ENCODE data around the gene GAL3ST1. TPM values are rescaled to one million over a fixed set of nuclear protein-coding genes. Genes with fewer than 3 reads are reported as not detected.

The GAL3ST1 gene
- total RNA-seq, 1 donor, result not detected

- no peak overlapping the region for H3K27ac ChIP-seq (ENCODE audit: low read depth, low read length)
- H3K4me1 ChIP-seq (ENCODE audit: insufficient read depth, low read length), result no peaks in the 10 kb centered on the region
- H3K4me3 ChIP-seq (ENCODE audit: insufficient read depth, low read length), result no peak overlapping the region
- H3K36me3 ChIP-seq (ENCODE audit: insufficient read depth, low read length), result no peaks in the 10 kb centered on the region
- H2AFZ ChIP-seq (ENCODE audit: low read length), result no peak overlapping the region
- no peaks in the 10 kb centered on the region for H4K20me1 ChIP-seq (ENCODE audit: insufficient read depth, low read length)
- H3K9me3 ChIP-seq (ENCODE audit: low read depth, low read length), result no peaks in the 10 kb centered on the region
- no peaks in the 10 kb centered on the region for H3K79me2 ChIP-seq (ENCODE audit: insufficient read depth, low read length)
- no peak for TF ChIP-seq CTCF (IDR thresholded peaks at IDR 0.05; ENCODE audit: extremely low read depth, low read depth, low read length)
- DNase-seq (ENCODE audit: insufficient read length, low spot score, missing footprints), result no peak
- H3K27me3 ChIP-seq (ENCODE audit: insufficient read depth, low read length), result peaks cover 35% of the 10 kb centered on the region
- no peak overlapping the region for H3K4me2 ChIP-seq (ENCODE audit: insufficient read depth, low read length)
These were observed 66.2 kb downstream of the GAL3ST1 start for GRCh38 chr22:30508216-30508615.

- Histone ChIP-seq H3K79me2 (ENCODE audit: insufficient read depth, low read length) (no peaks in the 10 kb centered on the region), H3K4me2 (ENCODE audit: insufficient read depth, low read length) (no peak overlapping the region), H3K27me3 (ENCODE audit: insufficient read depth, low read length) (peaks cover 39% of the 10 kb centered on the region), H3K4me1 (ENCODE audit: insufficient read depth, low read length) (no peaks in the 10 kb centered on the region), H2AFZ (ENCODE audit: low read length) (no peak overlapping the region), H4K20me1 (ENCODE audit: insufficient read depth, low read length) (no peaks in the 10 kb centered on the region), H3K9me3 (ENCODE audit: low read depth, low read length) (no peaks in the 10 kb centered on the region), H3K27ac (ENCODE audit: low read depth, low read length) (no peak overlapping the region), H3K4me3 (ENCODE audit: insufficient read depth, low read length) (no peak overlapping the region), H3K36me3 (ENCODE audit: insufficient read depth, low read length) (no peaks in the 10 kb centered on the region)
- no peak for TF ChIP-seq CTCF (IDR thresholded peaks at IDR 0.05; ENCODE audit: extremely low read depth, low read depth, low read length)
- no peak for DNase-seq (ENCODE audit: insufficient read length, low spot score, missing footprints)
These were observed 66.8 kb downstream of the GAL3ST1 start for GRCh38 chr22:30507670-30508069.

- Histone ChIP-seq H3K4me2 (ENCODE audit: insufficient read depth, low read length) (no peak overlapping the region), H3K4me1 (ENCODE audit: insufficient read depth, low read length) (no peaks in the 10 kb centered on the region), H3K36me3 (ENCODE audit: insufficient read depth, low read length) (no peaks in the 10 kb centered on the region), H3K9me3 (ENCODE audit: low read depth, low read length) (no peaks in the 10 kb centered on the region), H3K79me2 (ENCODE audit: insufficient read depth, low read length) (no peaks in the 10 kb centered on the region), H4K20me1 (ENCODE audit: insufficient read depth, low read length) (no peaks in the 10 kb centered on the region), H3K27me3 (ENCODE audit: insufficient read depth, low read length) (peaks cover 39% of the 10 kb centered on the region), H3K27ac (ENCODE audit: low read depth, low read length) (no peak overlapping the region), H3K4me3 (ENCODE audit: insufficient read depth, low read length) (no peak overlapping the region), H2AFZ (ENCODE audit: low read length) (no peak overlapping the region)
- no peak for DNase-seq (ENCODE audit: insufficient read length, low spot score, missing footprints)
- no peak for TF ChIP-seq CTCF (IDR thresholded peaks at IDR 0.05; ENCODE audit: extremely low read depth, low read depth, low read length)
These were observed 67.9 kb downstream of the GAL3ST1 start for GRCh38 chr22:30506507-30506968.

Other genes starting within 250 kb of the GAL3ST1 start
- gene TBC1D10A, start 247.7 kb downstream of the GAL3ST1 start, total RNA-seq, result 30.6 and 32.9 TPM in 2 replicates
- gene SF3A1, start 217.8 kb downstream of the GAL3ST1 start, total RNA-seq, result 21.7 and 30.6 TPM in 2 replicates
- gene CCDC157, start 217.7 kb downstream of the GAL3ST1 start, total RNA-seq, result 2.9 TPM in 2 replicates
- gene RNF215, start 187.3 kb downstream of the GAL3ST1 start, total RNA-seq, result 20.6 and 23.6 TPM in 2 replicates
- 16.6 and 19.2 TPM in 2 replicates for gene SEC14L2, start 177.6 kb downstream of the GAL3ST1 start, total RNA-seq
- 5.3 and 6.9 TPM in 2 replicates for gene MTFP1, start 148.9 kb downstream of the GAL3ST1 start, total RNA-seq
- gene SEC14L3, start 102.6 kb downstream of the GAL3ST1 start, total RNA-seq, result not detected in 2 replicates
- under 0.01 TPM in 2 replicates for gene SEC14L4, start 69.0 kb downstream of the GAL3ST1 start, total RNA-seq
- not detected in 2 replicates for gene SEC14L6, start 27.9 kb downstream of the GAL3ST1 start, total RNA-seq
- 61.6 and 64.8 TPM in 2 replicates for gene PES1, start 17.2 kb upstream of the GAL3ST1 start, total RNA-seq
- 13.6 and 18.8 TPM in 2 replicates for gene TCN2, start 32.5 kb upstream of the GAL3ST1 start, total RNA-seq
- gene SLC35E4, start 61.1 kb upstream of the GAL3ST1 start, total RNA-seq, result 13.0 TPM in 2 replicates
- 14.1 and 17.1 TPM in 2 replicates for gene DUSP18, start 93.2 kb upstream of the GAL3ST1 start, total RNA-seq
- 4.3 and 6.8 TPM in 2 replicates for gene OSBP2, start 120.2 kb upstream of the GAL3ST1 start, total RNA-seq

Data from osteoblast (primary cell).